Osteocyte (in vitro differentiated cells): Measurements from ENCODE around the gene AS3MT. TPM values are rescaled to one million over a fixed set of nuclear protein-coding genes. Genes with fewer than 3 reads are reported as not detected.

Experiments
- DNase-seq: peaks from one replicate; pipeline ENCODE4 v3.0.0; 2021; ENCODE audit warnings: mixed read lengths; ENCODE audit not compliant: unreplicated experiment; ENCODE audit errors: extremely low spot score
- H3K27ac Mint-ChIP-seq: one replicate; pipeline ENCODE4 v1.8.0; 2021; ENCODE audit warnings: mild to moderate bottlenecking, mixed read lengths; ENCODE audit not compliant: unreplicated experiment
- H3K27me3 Mint-ChIP-seq: one replicate; pipeline ENCODE4 v1.8.0; 2021; ENCODE audit warnings: mixed read lengths; ENCODE audit not compliant: unreplicated experiment
- H3K36me3 Mint-ChIP-seq: one replicate; pipeline ENCODE4 v1.8.0; 2021; ENCODE audit warnings: mixed read lengths; ENCODE audit not compliant: unreplicated experiment
- H3K4me1 Mint-ChIP-seq: one replicate; pipeline ENCODE4 v1.8.0; 2021; ENCODE audit warnings: mixed read lengths; ENCODE audit not compliant: unreplicated experiment
- H3K4me3 Mint-ChIP-seq: one replicate; pipeline ENCODE4 v1.8.0; 2021; ENCODE audit warnings: mild to moderate bottlenecking, moderate library complexity, mixed read lengths; ENCODE audit not compliant: unreplicated experiment
- H3K9me3 Mint-ChIP-seq: one replicate; pipeline ENCODE4 v1.8.0; 2021; ENCODE audit warnings: mixed read lengths; ENCODE audit not compliant: unreplicated experiment
- total RNA-seq: library from RNA; stranded (reverse); gene quantifications from 2 replicates; pipeline ENCODE4 v1.2.1, GENCODE V29; 2021
- TF ChIP-seq, protein P1 (sequence below): fragments of 200-600 bp; sonication (generic); IDR thresholded peaks from 2 replicates; pipeline ENCODE4 v1.5.0; 2021; ENCODE audit warnings: antibody characterized with exemption, mild to moderate bottlenecking, moderate library complexity

Gene AS3MT
- total RNA-seq, 1 donor from 2014 or later: 2.8 TPM

DNA sequence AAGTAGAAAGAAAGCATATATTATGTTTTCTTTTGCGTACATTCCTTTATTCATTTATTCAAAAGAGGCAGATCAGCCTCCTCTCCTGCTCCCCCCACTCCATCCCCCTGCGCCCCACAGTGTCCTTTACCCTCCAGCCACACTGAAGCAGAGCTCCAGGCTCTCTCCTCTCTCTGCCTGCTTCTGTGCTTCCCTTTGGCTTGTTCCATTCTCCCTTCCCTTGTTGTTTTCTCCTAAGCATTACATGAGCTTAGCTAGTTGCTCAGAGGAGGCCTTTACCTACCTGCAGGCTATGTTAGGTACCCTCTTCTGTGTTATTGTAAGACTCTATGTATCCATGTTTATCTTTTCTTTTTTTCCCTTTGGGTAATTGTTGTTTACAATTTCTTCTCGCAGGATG is 76.2 kb downstream of the AS3MT start:
- H3K27ac Mint-ChIP-seq: no peak overlapping the region
- no peak for DNase-seq
- H3K4me1 Mint-ChIP-seq: no peaks in the 10 kb centered on the region
- no peaks in the 10 kb centered on the region for H3K9me3 Mint-ChIP-seq
- TF ChIP-seq, protein P1, sequence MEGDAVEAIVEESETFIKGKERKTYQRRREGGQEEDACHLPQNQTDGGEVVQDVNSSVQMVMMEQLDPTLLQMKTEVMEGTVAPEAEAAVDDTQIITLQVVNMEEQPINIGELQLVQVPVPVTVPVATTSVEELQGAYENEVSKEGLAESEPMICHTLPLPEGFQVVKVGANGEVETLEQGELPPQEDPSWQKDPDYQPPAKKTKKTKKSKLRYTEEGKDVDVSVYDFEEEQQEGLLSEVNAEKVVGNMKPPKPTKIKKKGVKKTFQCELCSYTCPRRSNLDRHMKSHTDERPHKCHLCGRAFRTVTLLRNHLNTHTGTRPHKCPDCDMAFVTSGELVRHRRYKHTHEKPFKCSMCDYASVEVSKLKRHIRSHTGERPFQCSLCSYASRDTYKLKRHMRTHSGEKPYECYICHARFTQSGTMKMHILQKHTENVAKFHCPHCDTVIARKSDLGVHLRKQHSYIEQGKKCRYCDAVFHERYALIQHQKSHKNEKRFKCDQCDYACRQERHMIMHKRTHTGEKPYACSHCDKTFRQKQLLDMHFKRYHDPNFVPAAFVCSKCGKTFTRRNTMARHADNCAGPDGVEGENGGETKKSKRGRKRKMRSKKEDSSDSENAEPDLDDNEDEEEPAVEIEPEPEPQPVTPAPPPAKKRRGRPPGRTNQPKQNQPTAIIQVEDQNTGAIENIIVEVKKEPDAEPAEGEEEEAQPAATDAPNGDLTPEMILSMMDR: no peak
- no peak overlapping the region for H3K4me3 Mint-ChIP-seq
- H3K36me3 Mint-ChIP-seq: peaks cover 2% of the 10 kb centered on the region
- H3K27me3 Mint-ChIP-seq: peaks cover 2% of the 10 kb centered on the region

DNA sequence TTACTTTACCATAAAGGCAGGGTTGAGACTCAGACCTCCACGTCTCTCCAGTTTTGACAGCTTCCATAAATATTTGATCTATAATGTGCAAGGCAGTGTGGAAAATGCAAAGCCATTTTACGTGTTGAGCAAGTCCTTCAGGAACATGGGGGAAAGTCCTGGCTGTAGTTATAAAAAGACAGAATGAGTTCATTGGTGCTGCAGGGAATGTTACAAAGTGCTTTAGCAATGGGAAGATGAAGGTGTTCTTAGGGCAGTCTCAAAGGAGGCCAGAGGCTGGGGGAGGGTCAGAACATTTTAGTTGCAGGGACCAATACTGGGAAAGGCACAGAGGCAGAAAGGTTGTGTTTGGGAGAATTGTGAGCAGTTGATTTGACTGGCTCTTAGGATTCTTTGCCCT is 76.7 kb downstream of the AS3MT start:
- Mint-ChIP-seq H3K36me3 (peaks cover 2% of the 10 kb centered on the region), H3K9me3 (no peaks in the 10 kb centered on the region)

DNA sequence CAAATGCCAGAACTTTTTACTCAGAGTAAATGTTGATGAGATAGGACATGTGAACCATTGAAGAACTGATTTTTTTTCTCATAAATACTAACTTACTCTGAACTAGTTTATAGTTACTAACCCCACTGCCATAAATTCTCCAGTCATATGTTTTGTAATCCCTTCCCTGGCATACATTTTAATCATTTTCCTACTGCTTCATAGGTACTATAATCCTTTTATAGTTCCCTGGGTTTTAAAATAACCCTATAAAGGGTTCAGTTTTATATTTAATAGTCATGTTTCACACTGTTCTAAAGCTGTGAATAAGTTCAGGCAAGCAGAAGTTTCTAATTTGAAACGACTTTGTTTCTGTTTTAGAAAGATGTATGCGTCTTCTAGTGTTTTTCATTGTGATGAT is 77.7 kb downstream of the AS3MT start:
- Mint-ChIP-seq H3K36me3 (peaks cover 2% of the 10 kb centered on the region), H3K4me3 (no peak overlapping the region), H3K27me3 (peaks cover 2% of the 10 kb centered on the region), H3K9me3 (no peaks in the 10 kb centered on the region), H3K27ac (no peak overlapping the region), H3K4me1 (no peaks in the 10 kb centered on the region)
- DNase-seq: no peak
- TF ChIP-seq, protein P1: no peak

More for the DNA sequence above, 76.7 kb downstream of the AS3MT start:
- no peak for DNase-seq
- TF ChIP-seq, protein P1: no peak
- Mint-ChIP-seq H3K4me1 (no peaks in the 10 kb centered on the region), H3K4me3 (no peak overlapping the region), H3K27ac (no peak overlapping the region), H3K27me3 (peaks cover 2% of the 10 kb centered on the region)

DNA sequence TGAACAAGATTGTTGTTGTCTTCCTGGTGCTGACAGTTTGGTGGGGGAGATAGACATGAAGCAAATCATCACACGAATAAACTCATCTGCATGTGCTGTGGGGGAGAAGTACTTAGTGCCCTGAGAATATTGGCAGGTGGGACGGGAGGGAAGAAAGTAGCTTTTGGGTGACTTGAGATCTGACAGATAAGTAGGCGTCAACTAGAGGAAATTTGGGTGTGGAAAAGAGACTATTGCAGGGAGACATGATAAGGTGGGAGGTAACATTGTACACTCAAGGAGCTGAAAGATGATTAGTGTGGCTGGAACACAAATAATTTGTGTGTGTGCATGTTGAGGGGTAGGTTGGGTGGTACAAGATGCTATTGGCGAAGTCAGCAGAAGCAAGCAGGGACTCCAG is 78.9 kb downstream of the AS3MT start:
- H3K27me3 Mint-ChIP-seq: peaks cover 2% of the 10 kb centered on the region
- no peaks in the 10 kb centered on the region for H3K9me3 Mint-ChIP-seq
- H3K4me3 Mint-ChIP-seq: no peak overlapping the region
- TF ChIP-seq, protein P1: no peak
- no peak overlapping the region for H3K27ac Mint-ChIP-seq
- no peaks in the 10 kb centered on the region for H3K4me1 Mint-ChIP-seq
- H3K36me3 Mint-ChIP-seq: peaks cover 2% of the 10 kb centered on the region
- no peak for DNase-seq

DNA sequence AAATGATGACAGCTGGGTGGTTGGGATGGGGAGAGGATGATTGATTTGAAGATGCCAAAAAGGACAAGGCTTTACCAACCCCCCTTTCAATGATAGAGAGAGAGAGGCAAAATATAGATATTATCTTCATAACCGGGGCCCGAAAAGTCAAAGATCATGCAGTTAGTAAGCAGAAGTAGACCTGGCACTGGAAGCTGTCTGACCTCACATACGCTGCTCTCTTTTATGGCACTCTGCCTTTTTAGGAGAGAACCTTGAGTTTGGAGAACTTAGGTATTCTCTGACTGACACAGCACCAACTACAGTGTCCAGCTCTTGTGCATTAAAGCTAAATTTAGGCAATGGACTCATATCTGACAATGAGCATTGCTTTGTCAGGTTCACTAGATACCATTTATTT is 79.5 kb downstream of the AS3MT start:
- Mint-ChIP-seq H3K36me3 (peaks cover 2% of the 10 kb centered on the region), H3K9me3 (no peaks in the 10 kb centered on the region)

More for the DNA sequence above, 79.5 kb downstream of the AS3MT start:
- no peaks in the 10 kb centered on the region for H3K4me1 Mint-ChIP-seq
- H3K4me3 Mint-ChIP-seq: no peak overlapping the region
- H3K27me3 Mint-ChIP-seq: peaks cover 2% of the 10 kb centered on the region
- no peak overlapping the region for H3K27ac Mint-ChIP-seq
- TF ChIP-seq, protein P1: no peak
- no peak for DNase-seq
